K562 (cell line): ENCODE results near the gene LRP2BP. TPM values are rescaled to one million over a fixed set of nuclear protein-coding genes. Genes with fewer than 3 reads are reported as not detected.
A peak's percentile ranks its signal among the peaks of the same experiment; 100 is the strongest.

Experiments
- ARID4B ChIP-seq: sonication (generic); formaldehyde crosslinking; IDR thresholded peaks from 2 replicates; pipeline ENCODE4 v1.8.0; 2022; ENCODE audit warnings: mild to moderate bottlenecking, missing genetic modification reagents
- C11orf30 ChIP-seq: fragments of 450-650 bp; IDR thresholded peaks from 2 replicates; pipeline ENCODE4 v1.6.1; 2016; ENCODE audit warnings: low read depth, mild to moderate bottlenecking
- CBFA2T3 ChIP-seq: fragments of 450-650 bp; IDR thresholded peaks from 2 replicates; pipeline ENCODE4 v1.6.1; 2017
- CREB3 ChIP-seq: fragments of 450-650 bp; conservative IDR thresholded peaks from 2 replicates; pipeline ENCODE4 v1.6.1; 2016; ENCODE audit warnings: missing genetic modification characterization, low read depth, mild to moderate bottlenecking, missing compliant biosample characterization, moderate library complexity
- CREB3L1 ChIP-seq: fragments of 450-650 bp; IDR thresholded peaks from 2 replicates; pipeline ENCODE4 v1.6.1; 2014; ENCODE audit warnings: low read depth, mild to moderate bottlenecking, moderate library complexity, borderline replicate concordance
- CREB5 ChIP-seq: fragments of 250-450 bp; sonication (Bioruptor Pico); IDR thresholded peaks from 2 replicates; pipeline ENCODE4 v1.5.0; 2020; ENCODE audit warnings: mild to moderate bottlenecking
- CREM ChIP-seq: IDR thresholded peaks from 2 replicates; pipeline ENCODE4 v1.6.1; 2014; ENCODE audit warnings: antibody characterized with exemption, low read depth
- CXXC5 ChIP-seq: fragments of 250-450 bp; sonication (Bioruptor Pico); IDR thresholded peaks from 2 replicates; pipeline ENCODE4 v1.8.0; 2022; ENCODE audit warnings: inconsistent platforms, mild to moderate bottlenecking, moderate library complexity
- DLX4 ChIP-seq: fragments of 250-450 bp; sonication (Bioruptor Pico); IDR thresholded peaks from 2 replicates; pipeline ENCODE4 v1.6.1; 2021; ENCODE audit warnings: mild to moderate bottlenecking
- KLF13 ChIP-seq: fragments of 450-650 bp; IDR thresholded peaks from 2 replicates; pipeline ENCODE4 v1.6.1; 2016; ENCODE audit warnings: missing genetic modification characterization, low read depth, mild to moderate bottlenecking, missing compliant biosample characterization, moderate library complexity, borderline replicate concordance
- MAFG ChIP-seq: fragments of 450-650 bp; conservative IDR thresholded peaks from 2 replicates; pipeline ENCODE4 v1.6.1; 2016; ENCODE audit warnings: missing genetic modification characterization, missing compliant biosample characterization
- MCM7 ChIP-seq, 2 experiments: fragments of 450-650 bp; IDR thresholded peaks; 2 replicates each; pipeline ENCODE4 v1.6.1; 2016 to 2018
- YY1 ChIP-seq, 3 experiments: IDR thresholded peaks; 2 replicates each; pipeline ENCODE4 v1.6.1; 2011; ENCODE audit warnings: low read length in 2 of 3, mild to moderate bottlenecking in 2 of 3, moderate library complexity in 2 of 3, borderline replicate concordance in 1 of 3, control low read depth in 1 of 3, low read depth in 1 of 3; ENCODE audit not compliant: insufficient read depth in 3 of 3, insufficient replicate concordance in 2 of 3, control insufficient read depth in 1 of 3, insufficient read length in 1 of 3; ENCODE audit errors: extremely low read depth in 1 of 3
- ZNF280B ChIP-seq: fragments of 250-450 bp; sonication (Bioruptor Pico); IDR thresholded peaks from 2 replicates; pipeline ENCODE4 v1.5.1; 2021; ENCODE audit warnings: mild to moderate bottlenecking
- ZNF699 ChIP-seq: fragments of 250-450 bp; sonication (Bioruptor Pico); IDR thresholded peaks from 2 replicates; pipeline ENCODE4 v1.8.0; 2021; ENCODE audit warnings: mild to moderate bottlenecking, moderate library complexity; ENCODE audit not compliant: insufficient replicate concordance
- polyA plus RNA-seq, 8 experiments: library from polyadenylated mRNA; depleted of rRNA in 4 of 8; stranded (reverse) in 5 of 8; unstranded in 3 of 8; fragments of >200 nt; fragmentation: Nextera tagmentation in 2 of 8; fragmentation: Illumina TruSeq in 1 of 8; extraction: Ambion mirVana in 2 of 8; extraction: Trizol in 1 of 8; gene quantifications; 2 replicates each; pipeline versions ENCODE4 v1.2.1 to v1.2.3, GENCODE V29; 2011 to 2014; ENCODE audit warnings: inconsistent platforms in 1 of 8, missing spikeins in 1 of 8
- total RNA-seq, 7 experiments: library from RNA; depleted of rRNA in 6 of 7; stranded (reverse); fragments of >200 nt in 6 of 7; fragmentation: Illumina TruSeq in 2 of 7; extraction: Trizol in 2 of 7; gene quantifications; 2 replicates each; pipeline versions ENCODE4 v1.2.1 to v1.2.3, GENCODE V29; 2011 to 2021; ENCODE audit warnings: low replicate concordance in 1 of 7

Gene LRP2BP
- total and polyA plus RNA-seq, 9 of the 15 experiments (the other 6 are each of a cell fraction or from before 2014, with no cell fraction given) = 0.42 to 2.1 (median 0.62) TPM

GRCh38 chr4:185359767-185360446 lies 35.8 kb downstream of the LRP2BP start (continued):
- TF ChIP-seq CREB5 (CRISPR knock-in tag) (no peak), YY1 (IDR thresholded peaks at IDR 0.05; ENCODE audit: borderline replicate concordance in 1 of 3, control insufficient read depth in 1 of 3, extremely low read depth in 1 of 3, insufficient read depth in 3 of 3, insufficient read length in 1 of 3, insufficient replicate concordance in 2 of 3, low read depth in 1 of 3, low read length in 2 of 3) (peak in 1 of 3 experiments; percentile 64), CBFA2T3 (0 out of 2 replicates have a peak, but pooled peaks have one; percentile 29), CREB3L1 (no peak), DLX4 (CRISPR knock-in tag) (no peak), CREM (peak; percentile 39; the same call in 1 of the 2 replicates), MCM7 (IDR thresholded peaks at IDR 0.05) (no peak), ZNF280B (no peak), ARID4B (no peak), ZNF699 (no peak), CREB3 (tag) (no peak), KLF13 (tag) (no peak), CXXC5 (CRISPR knock-in tag) (0 out of 2 replicates have a peak, but pooled peaks have one; percentile 26), MAFG (tag) (peak; percentile 20; the same call in 1 of the 2 replicates), C11orf30 (peak; percentile 72)
